HG03066 (cell line): Measurements from ENCODE around the gene INCA1.

Experiments used
- ATAC-seq: cut with Tn5 transposase; IDR thresholded peaks from one replicate; pipeline ENCODE4 v1.9.1; 2021; ENCODE audit warnings: low read depth; ENCODE audit not compliant: unreplicated experiment

Gene INCA1

GRCh38 chr17:4950075-4950745, 47.1 kb downstream of the INCA1 start:
- no peak for ATAC-seq

GRCh38 chr17:4949321-4950074, 47.8 kb downstream of the INCA1 start:
- no peak for ATAC-seq

GRCh38 chr17:4948931-4949320, 48.4 kb downstream of the INCA1 start:
- no peak for ATAC-seq

GRCh38 chr17:4948166-4948930, 49.0 kb downstream of the INCA1 start, which contains the start of gene PFN1:
PFN1 (minus strand) TSS chr17:4948530; CDS start chr17:4948394, 136 bp downstream.
- ATAC-seq = no peak

- ATAC-seq = no peak
These were observed 49.7 kb downstream of the INCA1 start for GRCh38 chr17:4947411-4948165.

- ATAC-seq = no peak
These were observed 50.3 kb downstream of the INCA1 start for GRCh38 chr17:4947010-4947410.

- ATAC-seq = no peak
These were observed 50.9 kb downstream of the INCA1 start for GRCh38 chr17:4946312-4946976.

GRCh38 chr17:4945944-4946280, 51.4 kb downstream of the INCA1 start:
- ATAC-seq = no peak

GRCh38 chr17:4945176-4945943, 52.0 kb downstream of the INCA1 start:
- ATAC-seq = no peak

- ATAC-seq = no peak
These were observed 52.7 kb downstream of the INCA1 start for GRCh38 chr17:4944554-4945175.

GRCh38 chr17:4944163-4944553, 53.2 kb downstream of the INCA1 start:
- no peak for ATAC-seq

- no peak for ATAC-seq
These were observed 54.4 kb downstream of the INCA1 start for GRCh38 chr17:4942760-4943508.

GRCh38 chr17:4941319-4941610, 56.1 kb downstream of the INCA1 start:
- no peak for ATAC-seq

GRCh38 chr17:4940555-4941318, 56.6 kb downstream of the INCA1 start:
- no peak for ATAC-seq

GRCh38 chr17:4939796-4940554, 57.3 kb downstream of the INCA1 start, which contains the start of the genes RNF167 and SLC25A11:
RNF167 (plus strand) TSS chr17:4940268; CDS start chr17:4940910, 642 bp downstream.
SLC25A11 (minus strand) TSS chr17:4940046; CDS start chr17:4939910, 136 bp downstream.
- ATAC-seq = peak; percentile 72

GRCh38 chr17:4939546-4939795, 57.9 kb downstream of the INCA1 start:
- ATAC-seq = no peak
